Measurements from ENCODE around the gene M6PR. TPM values are rescaled to one million over a fixed set of nuclear protein-coding genes. Genes with fewer than 3 reads are reported as not detected.

The M6PR gene
- polyA plus RNA-seq, 1 donor from 2014 or later, result 52.8 TPM

DNA sequence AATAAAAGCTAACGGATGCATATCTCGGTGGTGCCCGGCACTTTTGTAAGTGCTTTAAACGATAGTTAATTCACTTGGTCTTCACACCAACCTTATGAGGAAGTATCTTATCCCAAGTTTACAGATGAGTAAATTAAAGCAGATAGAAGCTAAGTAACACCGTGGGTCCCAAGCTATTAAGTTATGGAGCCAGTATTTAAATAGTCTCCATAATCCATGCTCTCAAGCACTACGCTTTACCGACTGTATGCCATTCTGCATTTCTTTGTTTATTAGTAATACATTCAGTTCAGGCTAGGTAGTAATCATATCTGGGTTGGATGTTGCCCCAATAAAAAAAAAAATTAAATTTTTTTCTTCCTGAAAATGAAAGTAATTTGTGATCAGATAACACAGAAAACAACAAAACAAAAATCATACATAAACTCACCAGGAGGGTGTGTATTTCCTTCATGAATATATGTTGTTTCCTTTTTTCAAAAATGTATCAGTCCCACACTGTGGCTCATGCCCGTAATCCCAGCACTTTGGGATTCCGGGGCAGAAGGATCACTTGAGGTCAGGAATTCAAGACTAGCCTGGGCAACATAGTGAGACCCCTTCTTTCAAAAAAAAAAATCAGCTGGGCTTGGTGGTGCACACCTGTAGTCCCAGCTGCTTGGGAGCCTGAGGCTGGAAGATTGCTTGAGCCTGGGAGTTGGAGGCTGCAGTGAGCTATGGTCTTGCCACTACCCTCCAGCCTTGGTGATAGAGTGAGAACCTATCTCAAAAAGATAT lies 1.4 kb upstream of the M6PR start:
- H3K27ac ChIP-seq (ENCODE audit: low read length), result no peak overlapping the region
- peak overlapping the region; percentile 63 for H2AFZ ChIP-seq (ENCODE audit: low read depth, low read length)
- H4K20me1 ChIP-seq (ENCODE audit: insufficient read depth), result no peaks in the 10 kb centered on the region
- no peaks in the 10 kb centered on the region for H3K9me2 ChIP-seq (ENCODE audit: insufficient read depth, low read length)
- H3F3A ChIP-seq (ENCODE audit: insufficient read depth, low read length, poor library complexity, severe bottlenecking), result no peaks in the 10 kb centered on the region
- no peaks in the 10 kb centered on the region for H3K36me3 ChIP-seq (ENCODE audit: insufficient read depth, low read length)
- TF ChIP-seq, protein P1, sequence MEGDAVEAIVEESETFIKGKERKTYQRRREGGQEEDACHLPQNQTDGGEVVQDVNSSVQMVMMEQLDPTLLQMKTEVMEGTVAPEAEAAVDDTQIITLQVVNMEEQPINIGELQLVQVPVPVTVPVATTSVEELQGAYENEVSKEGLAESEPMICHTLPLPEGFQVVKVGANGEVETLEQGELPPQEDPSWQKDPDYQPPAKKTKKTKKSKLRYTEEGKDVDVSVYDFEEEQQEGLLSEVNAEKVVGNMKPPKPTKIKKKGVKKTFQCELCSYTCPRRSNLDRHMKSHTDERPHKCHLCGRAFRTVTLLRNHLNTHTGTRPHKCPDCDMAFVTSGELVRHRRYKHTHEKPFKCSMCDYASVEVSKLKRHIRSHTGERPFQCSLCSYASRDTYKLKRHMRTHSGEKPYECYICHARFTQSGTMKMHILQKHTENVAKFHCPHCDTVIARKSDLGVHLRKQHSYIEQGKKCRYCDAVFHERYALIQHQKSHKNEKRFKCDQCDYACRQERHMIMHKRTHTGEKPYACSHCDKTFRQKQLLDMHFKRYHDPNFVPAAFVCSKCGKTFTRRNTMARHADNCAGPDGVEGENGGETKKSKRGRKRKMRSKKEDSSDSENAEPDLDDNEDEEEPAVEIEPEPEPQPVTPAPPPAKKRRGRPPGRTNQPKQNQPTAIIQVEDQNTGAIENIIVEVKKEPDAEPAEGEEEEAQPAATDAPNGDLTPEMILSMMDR (IDR thresholded peaks at IDR 0.05; ENCODE audit: poor library complexity, severe bottlenecking), result no peak
- H3K9me3 ChIP-seq (ENCODE audit: low read length), result no peaks in the 10 kb centered on the region
- H3K4me2 ChIP-seq (ENCODE audit: low read length), result peak overlapping the region; percentile 92
- peak overlapping the region; percentile 82 for H3K9ac ChIP-seq (ENCODE audit: low read length)
- H3K4me3 ChIP-seq (ENCODE audit: low read length), result peak overlapping the region; percentile 79
- no peaks in the 10 kb centered on the region for H3K27me3 ChIP-seq (ENCODE audit: insufficient read depth, low read depth, low read length)
- H3K79me2 ChIP-seq (replicated peaks; ENCODE audit: insufficient read depth, low read length), result peaks cover 29% of the 10 kb centered on the region

DNA sequence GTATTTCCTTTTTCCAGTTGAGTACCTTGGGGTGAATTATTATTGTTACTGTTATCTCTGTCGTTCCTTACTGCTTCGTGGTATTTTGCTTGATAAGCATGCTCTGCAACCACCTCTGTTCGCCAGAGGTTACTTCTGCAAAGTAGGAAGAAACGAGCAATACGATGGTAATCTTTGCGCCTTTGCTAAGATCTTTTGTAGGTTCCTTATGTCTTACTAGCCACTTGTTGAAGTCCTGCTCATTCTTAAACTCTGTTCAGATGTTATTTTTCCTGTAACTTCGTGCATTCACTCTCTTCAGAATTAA lies 729 bp upstream of the M6PR start:
- no peaks in the 10 kb centered on the region for H4K20me1 ChIP-seq (ENCODE audit: insufficient read depth)
- peaks cover 35% of the 10 kb centered on the region for H3K79me2 ChIP-seq (replicated peaks; ENCODE audit: insufficient read depth, low read length)

More for the DNA sequence above, 729 bp upstream of the M6PR start:
- Histone ChIP-seq H3K36me3 (ENCODE audit: insufficient read depth, low read length) (no peaks in the 10 kb centered on the region), H3K4me3 (ENCODE audit: low read length) (peak overlapping the region; percentile 79), H3F3A (ENCODE audit: insufficient read depth, low read length, poor library complexity, severe bottlenecking) (no peaks in the 10 kb centered on the region), H3K9me2 (ENCODE audit: insufficient read depth, low read length) (no peaks in the 10 kb centered on the region), H3K27ac (ENCODE audit: low read length) (peak overlapping the region; percentile 90), H2AFZ (ENCODE audit: low read depth, low read length) (peak overlapping the region; percentile 63), H3K4me2 (ENCODE audit: low read length) (peak overlapping the region; percentile 92), H3K9me3 (ENCODE audit: low read length) (no peaks in the 10 kb centered on the region), H3K27me3 (ENCODE audit: insufficient read depth, low read depth, low read length) (no peaks in the 10 kb centered on the region), H3K9ac (ENCODE audit: low read length) (peak overlapping the region; percentile 82)
- TF ChIP-seq EZH2 (IDR thresholded peaks at IDR 0.05; ENCODE audit: borderline replicate concordance, insufficient read depth, low read length, poor library complexity, severe bottlenecking) (no peak), RAD21 (conservative IDR thresholded peaks at IDR 0.05) (peak; percentile 48), SMC3 (conservative IDR thresholded peaks at IDR 0.05; ENCODE audit: poor library complexity) (no peak), EP300 (conservative IDR thresholded peaks at IDR 0.05; ENCODE audit: poor library complexity, severe bottlenecking) (no peak), MXI1 (conservative IDR thresholded peaks at IDR 0.05; ENCODE audit: poor library complexity, severe bottlenecking) (no peak), POLR2AphosphoS5 (IDR thresholded peaks at IDR 0.05) (no peak), TAF1 (IDR thresholded peaks at IDR 0.05; ENCODE audit: low read depth) (no peak)
- TF ChIP-seq, protein P1 (IDR thresholded peaks at IDR 0.05; ENCODE audit: poor library complexity, severe bottlenecking), result peak; percentile 56
- TF ChIP-seq, protein P2, sequence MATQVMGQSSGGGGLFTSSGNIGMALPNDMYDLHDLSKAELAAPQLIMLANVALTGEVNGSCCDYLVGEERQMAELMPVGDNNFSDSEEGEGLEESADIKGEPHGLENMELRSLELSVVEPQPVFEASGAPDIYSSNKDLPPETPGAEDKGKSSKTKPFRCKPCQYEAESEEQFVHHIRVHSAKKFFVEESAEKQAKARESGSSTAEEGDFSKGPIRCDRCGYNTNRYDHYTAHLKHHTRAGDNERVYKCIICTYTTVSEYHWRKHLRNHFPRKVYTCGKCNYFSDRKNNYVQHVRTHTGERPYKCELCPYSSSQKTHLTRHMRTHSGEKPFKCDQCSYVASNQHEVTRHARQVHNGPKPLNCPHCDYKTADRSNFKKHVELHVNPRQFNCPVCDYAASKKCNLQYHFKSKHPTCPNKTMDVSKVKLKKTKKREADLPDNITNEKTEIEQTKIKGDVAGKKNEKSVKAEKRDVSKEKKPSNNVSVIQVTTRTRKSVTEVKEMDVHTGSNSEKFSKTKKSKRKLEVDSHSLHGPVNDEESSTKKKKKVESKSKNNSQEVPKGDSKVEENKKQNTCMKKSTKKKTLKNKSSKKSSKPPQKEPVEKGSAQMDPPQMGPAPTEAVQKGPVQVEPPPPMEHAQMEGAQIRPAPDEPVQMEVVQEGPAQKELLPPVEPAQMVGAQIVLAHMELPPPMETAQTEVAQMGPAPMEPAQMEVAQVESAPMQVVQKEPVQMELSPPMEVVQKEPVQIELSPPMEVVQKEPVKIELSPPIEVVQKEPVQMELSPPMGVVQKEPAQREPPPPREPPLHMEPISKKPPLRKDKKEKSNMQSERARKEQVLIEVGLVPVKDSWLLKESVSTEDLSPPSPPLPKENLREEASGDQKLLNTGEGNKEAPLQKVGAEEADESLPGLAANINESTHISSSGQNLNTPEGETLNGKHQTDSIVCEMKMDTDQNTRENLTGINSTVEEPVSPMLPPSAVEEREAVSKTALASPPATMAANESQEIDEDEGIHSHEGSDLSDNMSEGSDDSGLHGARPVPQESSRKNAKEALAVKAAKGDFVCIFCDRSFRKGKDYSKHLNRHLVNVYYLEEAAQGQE (IDR thresholded peaks at IDR 0.05; ENCODE audit: borderline replicate concordance), result no peak
